ENCODE measurements around the gene ZNF625. TPM values are rescaled to one million over a fixed set of nuclear protein-coding genes. Genes with fewer than 3 reads are reported as not detected.

The ZNF625 gene
- total RNA-seq, 2 donors from 2014 or later: 30.2 to 40.0 TPM

DNA sequence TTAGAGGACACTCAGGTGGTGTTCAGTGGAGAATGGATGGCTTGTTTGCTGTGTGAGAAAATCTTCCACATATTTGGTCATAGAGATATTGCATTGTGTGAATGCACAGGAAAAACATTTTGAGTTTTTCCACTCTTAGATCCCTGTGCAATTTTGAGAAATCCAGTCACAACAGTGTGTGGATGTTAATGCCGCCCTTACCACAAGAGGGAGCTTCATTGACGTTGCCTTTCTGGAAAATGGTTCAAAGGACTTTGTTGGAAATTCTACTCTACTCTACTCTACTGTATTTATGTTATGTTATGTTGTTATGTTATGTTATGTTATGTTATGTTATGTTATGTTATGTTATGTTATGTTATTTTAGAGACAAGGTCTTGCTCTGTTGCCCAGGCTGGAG is 29.8 kb downstream of the ZNF625 start:
- Histone ChIP-seq H3K27me3 (ENCODE audit: control insufficient read depth, insufficient read depth, low read length, poor library complexity, severe bottlenecking) (no peaks in the 10 kb centered on the region), H3K9me3 (ENCODE audit: control insufficient read depth, low read length) (peaks cover 23% of the 10 kb centered on the region), H3K9ac (ENCODE audit: extremely low read depth, low read length, poor library complexity, severe bottlenecking) (no peak overlapping the region), H3K4me3 (ENCODE audit: low read length) (no peak overlapping the region), H3K4me1 (ENCODE audit: control insufficient read depth, insufficient read depth, low read length) (no peaks in the 10 kb centered on the region), H3K27ac (ENCODE audit: low read depth, low read length) (no peak overlapping the region), H3K36me3 (ENCODE audit: control insufficient read depth, insufficient read depth, low read length) (peaks cover 17% of the 10 kb centered on the region)
- Mint-ChIP-seq H3K27me3 (ENCODE audit: insufficient read depth) (no peaks in the 10 kb centered on the region), H3K4me1 (no peaks in the 10 kb centered on the region), H3K36me3 (ENCODE audit: low read depth) (peaks cover 30% of the 10 kb centered on the region), H3K4me3 (no peak overlapping the region), H3K9me3 (peaks cover 49% of the 10 kb centered on the region), H3K27ac (no peak overlapping the region)
- WGBS, 2 experiments (ENCODE audit: insufficient coverage in 1 of 2, insufficient read length in 1 of 2): 71% methylated on average over 1 of the region's 2 CpGs; no CpG with 5 or more reads in 1 of the 2 experiments
- TF ChIP-seq, protein P1, sequence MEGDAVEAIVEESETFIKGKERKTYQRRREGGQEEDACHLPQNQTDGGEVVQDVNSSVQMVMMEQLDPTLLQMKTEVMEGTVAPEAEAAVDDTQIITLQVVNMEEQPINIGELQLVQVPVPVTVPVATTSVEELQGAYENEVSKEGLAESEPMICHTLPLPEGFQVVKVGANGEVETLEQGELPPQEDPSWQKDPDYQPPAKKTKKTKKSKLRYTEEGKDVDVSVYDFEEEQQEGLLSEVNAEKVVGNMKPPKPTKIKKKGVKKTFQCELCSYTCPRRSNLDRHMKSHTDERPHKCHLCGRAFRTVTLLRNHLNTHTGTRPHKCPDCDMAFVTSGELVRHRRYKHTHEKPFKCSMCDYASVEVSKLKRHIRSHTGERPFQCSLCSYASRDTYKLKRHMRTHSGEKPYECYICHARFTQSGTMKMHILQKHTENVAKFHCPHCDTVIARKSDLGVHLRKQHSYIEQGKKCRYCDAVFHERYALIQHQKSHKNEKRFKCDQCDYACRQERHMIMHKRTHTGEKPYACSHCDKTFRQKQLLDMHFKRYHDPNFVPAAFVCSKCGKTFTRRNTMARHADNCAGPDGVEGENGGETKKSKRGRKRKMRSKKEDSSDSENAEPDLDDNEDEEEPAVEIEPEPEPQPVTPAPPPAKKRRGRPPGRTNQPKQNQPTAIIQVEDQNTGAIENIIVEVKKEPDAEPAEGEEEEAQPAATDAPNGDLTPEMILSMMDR (conservative IDR thresholded peaks at IDR 0.05): peak; percentile 77
- DNase-seq: peak; percentile 53

DNA sequence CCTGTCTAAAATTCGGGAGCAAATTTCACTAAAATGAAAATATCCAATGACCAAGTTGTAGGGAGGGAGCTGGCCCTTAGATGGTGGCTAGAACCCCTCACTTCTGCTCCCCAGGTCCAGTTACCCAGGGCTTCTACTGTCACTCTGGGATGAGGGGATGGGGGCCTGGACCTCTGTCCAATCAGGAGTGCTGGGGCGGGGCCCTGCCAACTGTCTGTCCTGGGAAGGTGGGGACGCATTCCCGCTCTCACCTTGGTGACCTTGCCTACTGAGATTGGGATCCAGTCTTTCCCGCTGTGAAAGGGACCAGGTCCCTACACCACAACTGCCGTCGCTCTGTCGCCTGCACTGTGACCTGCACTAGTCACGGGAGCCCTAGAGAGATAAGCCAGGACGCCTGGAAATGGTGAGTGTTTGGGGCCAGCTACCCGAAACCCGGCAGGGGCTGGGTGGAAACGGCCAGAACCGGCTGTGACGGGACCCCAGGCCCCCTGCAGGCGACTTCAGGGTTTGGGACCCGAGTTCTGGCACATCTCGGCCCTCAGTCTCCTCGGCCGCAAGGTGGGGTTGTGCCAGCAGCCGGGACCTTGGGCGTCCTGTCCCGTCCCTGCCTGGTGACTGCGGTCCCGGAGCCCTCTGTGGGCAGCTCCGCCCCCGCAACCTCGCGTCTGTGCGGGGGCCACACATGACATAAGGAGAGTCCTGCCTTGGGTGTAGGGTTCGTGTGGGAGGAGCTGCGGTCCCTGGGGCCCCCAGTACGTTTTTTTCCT is 39.1 kb downstream of the ZNF625 start:
- H3K27me3 Mint-ChIP-seq (ENCODE audit: insufficient read depth): no peaks in the 10 kb centered on the region
- no peaks in the 10 kb centered on the region for H3K27me3 ChIP-seq (ENCODE audit: control insufficient read depth, insufficient read depth, low read length, poor library complexity, severe bottlenecking)
- TF ChIP-seq, protein P1 (conservative IDR thresholded peaks at IDR 0.05): no peak

DNA sequence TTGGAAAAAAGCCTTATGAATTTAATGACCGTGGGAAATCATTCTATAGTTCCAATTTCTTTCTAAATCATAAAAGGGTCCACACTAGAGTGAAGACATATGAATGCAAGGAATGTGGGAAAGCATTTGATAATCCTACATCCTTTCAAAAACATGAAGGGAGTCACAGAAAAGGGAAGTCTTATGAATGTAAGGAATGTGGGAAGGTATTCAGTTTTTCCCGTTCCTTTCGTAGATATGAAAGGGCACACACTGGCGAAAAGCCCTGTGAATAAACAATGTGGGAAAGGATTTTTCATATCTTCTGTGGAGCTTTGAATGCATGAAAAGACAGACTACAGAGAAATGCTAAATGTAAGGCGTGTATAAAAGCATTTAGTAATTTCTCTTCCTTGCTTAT is 43.4 kb downstream of the ZNF625 start:
- Mint-ChIP-seq H3K4me3 (no peak overlapping the region), H3K27me3 (ENCODE audit: insufficient read depth) (no peaks in the 10 kb centered on the region), H3K36me3 (ENCODE audit: low read depth) (peaks cover 69% of the 10 kb centered on the region), H3K4me1 (no peaks in the 10 kb centered on the region), H3K27ac (no peak overlapping the region), H3K9me3 (peaks cover 79% of the 10 kb centered on the region)
- DNase-seq: no peak
- no peak overlapping the region for H3K9ac ChIP-seq (ENCODE audit: extremely low read depth, low read length, poor library complexity, severe bottlenecking)
- no peaks in the 10 kb centered on the region for H3K27me3 ChIP-seq (ENCODE audit: control insufficient read depth, insufficient read depth, low read length, poor library complexity, severe bottlenecking)
- TF ChIP-seq, protein P1 (conservative IDR thresholded peaks at IDR 0.05): no peak
- H3K36me3 ChIP-seq (ENCODE audit: control insufficient read depth, insufficient read depth, low read length): peaks cover 55% of the 10 kb centered on the region
- 95% methylated on average over 4 to 5 of the region's 5 CpGs for WGBS, 2 experiments (ENCODE audit: insufficient coverage in 1 of 2, insufficient read length in 1 of 2)
- no peaks in the 10 kb centered on the region for H3K4me1 ChIP-seq (ENCODE audit: control insufficient read depth, insufficient read depth, low read length)
- H3K27ac ChIP-seq (ENCODE audit: low read depth, low read length): no peak overlapping the region
- H3K9me3 ChIP-seq (ENCODE audit: control insufficient read depth, low read length): peaks cover 62% of the 10 kb centered on the region
- peak overlapping the region; percentile 54 for H3K4me3 ChIP-seq (ENCODE audit: low read length)

More for the DNA sequence above, 39.1 kb downstream of the ZNF625 start:
- Histone ChIP-seq H3K9me3 (ENCODE audit: control insufficient read depth, low read length) (peaks cover 22% of the 10 kb centered on the region), H3K36me3 (ENCODE audit: control insufficient read depth, insufficient read depth, low read length) (peaks cover 21% of the 10 kb centered on the region), H3K27ac (ENCODE audit: low read depth, low read length) (no peak overlapping the region), H3K4me1 (ENCODE audit: control insufficient read depth, insufficient read depth, low read length) (no peaks in the 10 kb centered on the region), H3K4me3 (ENCODE audit: low read length) (no peak overlapping the region), H3K9ac (ENCODE audit: extremely low read depth, low read length, poor library complexity, severe bottlenecking) (no peak overlapping the region)
- no peaks in the 10 kb centered on the region for H3K4me1 Mint-ChIP-seq
- peaks cover 37% of the 10 kb centered on the region for H3K36me3 Mint-ChIP-seq (ENCODE audit: low read depth)
- no peak overlapping the region for H3K4me3 Mint-ChIP-seq
- H3K9me3 Mint-ChIP-seq: peaks cover 55% of the 10 kb centered on the region
- no peak overlapping the region for H3K27ac Mint-ChIP-seq
- DNase-seq: no peak
- WGBS, 2 experiments (ENCODE audit: insufficient coverage in 1 of 2, insufficient read length in 1 of 2): 92 to 95% methylated on average over 9 to 33 of the region's 33 CpGs
